Measurements from ENCODE around the gene TK2.

The TK2 gene

GRCh38 chr16:66486773-66487579 is 62.9 kb downstream of the TK2 start:
- WGBS, 2 experiments (ENCODE audit: insufficient coverage in 2 of 2), result 76 to 78% methylated on average over 3 of the region's 3 CpGs
- H3K4me1 ChIP-seq (ENCODE audit: control insufficient read depth, insufficient read depth, low read length, poor library complexity, severe bottlenecking), result peaks cover 14% of the 10 kb centered on the region
- H3K27ac ChIP-seq (ENCODE audit: low read depth, low read length, severe bottlenecking), result peak overlapping the region; percentile 36
- no peaks in the 10 kb centered on the region for H3K9me3 ChIP-seq (ENCODE audit: control insufficient read depth, low read length)
- H3K36me3 ChIP-seq (ENCODE audit: control insufficient read depth, insufficient read depth, low read length), result no peaks in the 10 kb centered on the region
- H3K4me3 ChIP-seq (ENCODE audit: extremely low read depth, insufficient read depth, low read length, poor library complexity, severe bottlenecking), result no peak overlapping the region

DNA sequence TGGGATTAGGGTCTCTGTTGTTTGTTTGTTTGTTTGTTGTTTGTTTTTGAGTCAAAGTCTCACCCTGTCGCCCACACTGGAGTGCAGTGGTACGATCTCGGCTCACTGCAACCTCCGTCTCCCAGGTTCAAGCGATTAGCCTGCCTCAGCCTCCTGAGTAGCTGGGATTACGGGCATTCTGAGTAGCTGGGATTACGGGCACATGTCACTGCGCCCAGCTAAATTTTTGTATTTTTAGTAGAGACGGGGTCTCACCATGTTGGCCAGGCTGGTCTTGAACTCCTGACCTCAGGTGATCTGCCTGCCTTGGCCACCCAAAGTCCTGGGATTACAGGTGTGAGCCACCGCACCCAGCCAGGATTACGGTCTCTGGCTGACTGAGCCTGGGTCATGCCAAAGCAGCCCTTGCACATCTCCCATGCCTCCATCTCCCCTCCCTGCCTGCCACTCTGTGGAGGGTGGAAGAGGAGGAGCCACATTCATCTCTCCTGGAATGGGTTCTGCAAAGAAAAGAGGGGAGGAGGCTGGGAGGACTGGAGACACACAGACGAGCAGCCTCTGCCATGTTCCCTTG is 63.6 kb downstream of the TK2 start:
- Histone ChIP-seq H3K4me3 (ENCODE audit: extremely low read depth, insufficient read depth, low read length, poor library complexity, severe bottlenecking) (no peak overlapping the region), H3K9me3 (ENCODE audit: control insufficient read depth, low read length) (no peaks in the 10 kb centered on the region), H3K4me1 (ENCODE audit: control insufficient read depth, insufficient read depth, low read length, poor library complexity, severe bottlenecking) (peaks cover 14% of the 10 kb centered on the region), H3K27ac (ENCODE audit: low read depth, low read length, severe bottlenecking) (no peak overlapping the region), H3K36me3 (ENCODE audit: control insufficient read depth, insufficient read depth, low read length) (no peaks in the 10 kb centered on the region)
- WGBS, 2 experiments (ENCODE audit: insufficient coverage in 2 of 2), result 93 to 95% methylated on average over 9 to 12 of the region's 12 CpGs

- no peaks in the 10 kb centered on the region for H3K36me3 ChIP-seq (ENCODE audit: control insufficient read depth, insufficient read depth, low read length)
- 89 to 95% methylated on average over 6 of the region's 6 CpGs for WGBS, 2 experiments (ENCODE audit: insufficient coverage in 2 of 2)
- no peak overlapping the region for H3K27ac ChIP-seq (ENCODE audit: low read depth, low read length, severe bottlenecking)
- no peak overlapping the region for H3K4me3 ChIP-seq (ENCODE audit: extremely low read depth, insufficient read depth, low read length, poor library complexity, severe bottlenecking)
- H3K9me3 ChIP-seq (ENCODE audit: control insufficient read depth, low read length), result no peaks in the 10 kb centered on the region
- peaks cover 14% of the 10 kb centered on the region for H3K4me1 ChIP-seq (ENCODE audit: control insufficient read depth, insufficient read depth, low read length, poor library complexity, severe bottlenecking)
These were observed 64.5 kb downstream of the TK2 start for GRCh38 chr16:66485376-66485775.

DNA sequence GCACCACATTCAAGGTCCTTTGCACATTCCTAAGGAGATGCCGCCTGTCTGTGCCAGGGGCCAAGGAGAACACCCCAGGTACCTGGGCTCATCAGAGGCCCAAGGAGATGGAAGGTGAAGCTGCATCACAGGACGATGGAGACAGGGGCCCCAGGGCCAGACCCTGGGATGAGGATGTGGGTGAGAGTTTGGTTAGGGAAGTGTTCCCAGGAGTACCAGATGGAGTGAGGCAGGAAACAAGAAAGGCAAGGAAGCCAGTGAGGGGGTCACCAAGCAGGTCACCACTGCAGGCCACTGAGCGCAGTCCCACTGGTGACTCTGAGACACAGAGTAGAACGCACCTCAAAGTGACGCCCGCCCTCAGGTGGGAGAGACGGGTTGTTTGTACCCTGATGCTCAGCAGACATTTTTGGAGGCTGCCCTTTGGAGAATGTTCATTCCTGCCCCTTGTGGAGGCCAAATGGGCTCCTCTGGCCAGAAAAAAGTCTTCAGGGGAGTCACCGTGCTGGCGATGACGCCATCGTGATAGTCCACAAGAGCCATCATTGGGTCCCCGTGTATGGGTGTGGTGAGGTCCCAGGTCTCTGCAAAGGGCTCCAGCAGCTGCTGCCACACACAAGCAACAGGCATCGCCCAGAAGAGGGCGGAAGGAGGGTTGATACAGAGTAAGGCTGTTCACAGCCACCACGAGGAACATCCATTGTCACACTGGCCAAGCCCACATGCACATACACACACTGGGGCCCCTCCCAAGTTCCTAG is 65.3 kb downstream of the TK2 start:
- peaks cover 14% of the 10 kb centered on the region for H3K4me1 ChIP-seq (ENCODE audit: control insufficient read depth, insufficient read depth, low read length, poor library complexity, severe bottlenecking)
- H3K36me3 ChIP-seq (ENCODE audit: control insufficient read depth, insufficient read depth, low read length), result no peaks in the 10 kb centered on the region
- no peak overlapping the region for H3K4me3 ChIP-seq (ENCODE audit: extremely low read depth, insufficient read depth, low read length, poor library complexity, severe bottlenecking)
- H3K9me3 ChIP-seq (ENCODE audit: control insufficient read depth, low read length), result no peaks in the 10 kb centered on the region
- H3K27ac ChIP-seq (ENCODE audit: low read depth, low read length, severe bottlenecking), result no peak overlapping the region
- WGBS, 2 experiments (ENCODE audit: insufficient coverage in 2 of 2), result 89 to 95% methylated on average over 14 to 15 of the region's 15 CpGs

GRCh38 chr16:66483689-66484452 is 66.1 kb downstream of the TK2 start:
- no peaks in the 10 kb centered on the region for H3K36me3 ChIP-seq (ENCODE audit: control insufficient read depth, insufficient read depth, low read length)
- WGBS, 2 experiments (ENCODE audit: insufficient coverage in 2 of 2), result 34 to 47% methylated on average over 9 to 11 of the region's 14 CpGs
- H3K9me3 ChIP-seq (ENCODE audit: control insufficient read depth, low read length), result no peaks in the 10 kb centered on the region
- H3K4me1 ChIP-seq (ENCODE audit: control insufficient read depth, insufficient read depth, low read length, poor library complexity, severe bottlenecking), result peaks cover 14% of the 10 kb centered on the region
- H3K27ac ChIP-seq (ENCODE audit: low read depth, low read length, severe bottlenecking), result no peak overlapping the region
- no peak overlapping the region for H3K4me3 ChIP-seq (ENCODE audit: extremely low read depth, insufficient read depth, low read length, poor library complexity, severe bottlenecking)

DNA sequence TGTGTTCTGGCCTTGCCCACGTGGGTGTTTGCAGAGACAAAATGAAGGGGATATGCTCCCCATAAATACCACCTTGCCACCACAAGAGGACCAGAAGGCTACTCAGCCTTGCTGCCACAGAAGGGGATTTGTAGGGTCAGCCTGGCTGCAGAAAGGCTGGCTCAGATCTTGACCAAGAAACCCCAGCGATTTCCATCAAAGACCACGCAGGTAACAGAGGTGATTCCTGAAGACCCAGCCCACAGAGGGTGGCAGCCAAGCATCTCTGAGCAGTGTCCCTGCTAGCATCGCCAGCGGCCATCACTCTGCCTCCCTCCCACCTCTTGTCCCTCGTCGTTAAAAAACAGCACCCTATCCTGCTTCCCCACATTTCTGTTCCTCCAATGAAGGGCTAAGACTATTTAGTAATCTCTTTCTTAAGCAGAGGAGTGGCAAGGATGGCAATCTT is 68.0 kb downstream of the TK2 start:
- H3K4me3 ChIP-seq (ENCODE audit: extremely low read depth, insufficient read depth, low read length, poor library complexity, severe bottlenecking), result no peak overlapping the region
- H3K36me3 ChIP-seq (ENCODE audit: control insufficient read depth, insufficient read depth, low read length), result no peaks in the 10 kb centered on the region
- peaks cover 8% of the 10 kb centered on the region for H3K4me1 ChIP-seq (ENCODE audit: control insufficient read depth, insufficient read depth, low read length, poor library complexity, severe bottlenecking)
- WGBS, 2 experiments (ENCODE audit: insufficient coverage in 2 of 2), result 82 to 92% methylated on average over 4 to 6 of the region's 7 CpGs
- H3K27ac ChIP-seq (ENCODE audit: low read depth, low read length, severe bottlenecking), result no peak overlapping the region
- no peaks in the 10 kb centered on the region for H3K9me3 ChIP-seq (ENCODE audit: control insufficient read depth, low read length)

DNA sequence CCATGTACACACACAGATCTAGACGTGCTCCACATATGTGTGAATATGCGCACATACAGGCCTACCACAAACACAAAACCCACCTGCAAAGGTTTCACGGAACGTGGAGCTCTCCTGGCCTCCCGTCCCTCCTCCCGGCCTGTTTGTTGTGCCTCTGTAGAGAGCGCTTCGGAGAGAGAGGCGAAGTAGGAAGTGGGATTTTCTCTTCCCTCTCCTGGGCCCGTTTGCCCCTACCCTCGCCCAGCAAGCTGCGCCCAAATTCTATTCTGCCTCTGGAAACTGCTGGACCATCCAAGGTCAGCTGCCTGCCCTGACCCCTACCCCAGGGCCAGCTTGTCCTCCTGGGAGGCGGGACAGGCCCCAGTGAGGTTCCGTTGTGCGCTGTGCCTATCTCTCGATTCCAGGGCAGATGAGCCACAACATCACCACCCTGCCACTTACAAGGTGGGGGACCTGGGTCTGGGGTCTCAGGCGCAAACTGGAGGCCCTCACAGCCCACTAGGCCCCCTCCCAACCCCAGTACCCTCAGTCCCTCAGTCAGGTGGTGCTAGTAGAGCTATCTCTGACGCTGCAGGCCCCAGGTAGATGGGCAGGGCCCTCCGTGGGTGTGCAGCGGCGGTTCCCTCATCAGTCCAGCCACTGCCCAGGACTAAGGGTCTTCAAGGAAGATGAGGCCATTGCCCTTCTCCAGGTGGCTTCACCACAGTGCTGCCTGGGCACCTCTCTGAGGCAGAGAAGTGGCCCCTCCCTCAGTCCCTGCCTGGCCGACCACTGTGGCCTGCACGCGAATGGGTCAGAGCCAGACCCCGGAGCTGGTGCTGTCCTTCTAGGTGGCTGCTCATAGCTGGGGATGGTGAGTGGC is 68.6 kb downstream of the TK2 start:
- Histone ChIP-seq H3K36me3 (ENCODE audit: control insufficient read depth, insufficient read depth, low read length) (no peaks in the 10 kb centered on the region), H3K9me3 (ENCODE audit: control insufficient read depth, low read length) (no peaks in the 10 kb centered on the region), H3K4me1 (ENCODE audit: control insufficient read depth, insufficient read depth, low read length, poor library complexity, severe bottlenecking) (peaks cover 3% of the 10 kb centered on the region), H3K27ac (ENCODE audit: low read depth, low read length, severe bottlenecking) (no peak overlapping the region), H3K4me3 (ENCODE audit: extremely low read depth, insufficient read depth, low read length, poor library complexity, severe bottlenecking) (no peak overlapping the region)
- WGBS, 2 experiments (ENCODE audit: insufficient coverage in 2 of 2), result 93 to 95% methylated on average over 17 to 19 of the region's 25 CpGs

DNA sequence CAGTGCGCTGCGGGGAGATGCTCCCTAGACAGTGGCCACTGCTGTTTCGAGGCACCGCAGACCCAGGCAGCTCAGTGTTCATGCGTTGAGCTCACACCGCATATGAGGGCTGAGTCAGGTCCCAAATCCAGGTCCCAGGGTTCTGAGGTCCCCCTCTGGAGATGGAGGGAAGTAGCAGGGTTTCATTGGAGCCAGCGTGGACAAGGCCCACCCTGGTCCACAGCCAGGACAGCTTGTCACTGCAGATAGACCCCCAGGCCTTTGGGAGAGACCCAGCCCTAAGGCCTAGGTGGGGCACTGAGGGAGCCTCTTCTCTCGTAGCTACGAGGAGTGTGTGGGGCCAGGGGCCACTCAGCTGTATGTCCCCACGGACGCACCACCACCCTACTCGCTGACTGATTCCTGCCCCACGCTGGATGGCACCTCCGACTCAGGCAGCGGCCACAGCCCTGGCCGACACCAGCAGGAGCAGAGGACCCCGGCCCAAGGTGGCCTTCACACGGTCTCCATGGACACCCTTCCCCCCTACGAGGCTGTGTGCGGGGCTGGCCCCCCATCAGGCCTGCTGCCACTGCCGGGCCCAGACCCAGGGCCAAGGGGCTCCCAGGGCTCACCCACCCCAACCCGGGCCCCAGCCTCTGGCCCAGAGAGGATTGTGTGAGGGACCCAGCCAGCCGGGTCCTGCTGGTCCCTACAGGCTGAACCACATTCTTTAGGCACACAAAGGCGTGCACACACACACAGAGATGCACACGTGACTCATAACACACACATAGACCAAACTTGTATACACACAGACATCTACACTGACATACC is 69.4 kb downstream of the TK2 start:
- 94 to 96% methylated on average over 21 to 22 of the region's 25 CpGs for WGBS, 2 experiments (ENCODE audit: insufficient coverage in 2 of 2)
- H3K27ac ChIP-seq (ENCODE audit: low read depth, low read length, severe bottlenecking), result no peak overlapping the region
- peaks cover 3% of the 10 kb centered on the region for H3K4me1 ChIP-seq (ENCODE audit: control insufficient read depth, insufficient read depth, low read length, poor library complexity, severe bottlenecking)
- no peaks in the 10 kb centered on the region for H3K9me3 ChIP-seq (ENCODE audit: control insufficient read depth, low read length)
- H3K36me3 ChIP-seq (ENCODE audit: control insufficient read depth, insufficient read depth, low read length), result no peaks in the 10 kb centered on the region
- H3K4me3 ChIP-seq (ENCODE audit: extremely low read depth, insufficient read depth, low read length, poor library complexity, severe bottlenecking), result no peak overlapping the region

- Histone ChIP-seq H3K9me3 (ENCODE audit: control insufficient read depth, low read length) (no peaks in the 10 kb centered on the region), H3K36me3 (ENCODE audit: control insufficient read depth, insufficient read depth, low read length) (no peaks in the 10 kb centered on the region), H3K27ac (ENCODE audit: low read depth, low read length, severe bottlenecking) (no peak overlapping the region), H3K4me3 (ENCODE audit: extremely low read depth, insufficient read depth, low read length, poor library complexity, severe bottlenecking) (no peak overlapping the region), H3K4me1 (ENCODE audit: control insufficient read depth, insufficient read depth, low read length, poor library complexity, severe bottlenecking) (no peaks in the 10 kb centered on the region)
- 90% methylated on average over 3 to 5 of the region's 5 CpGs for WGBS, 2 experiments (ENCODE audit: insufficient coverage in 2 of 2)
These were observed 70.2 kb downstream of the TK2 start for GRCh38 chr16:66479661-66480264.
